K562 (cell line): ENCODE data around the gene PLA2G4A. TPM values are rescaled to one million over a fixed set of nuclear protein-coding genes. Genes with fewer than 3 reads are reported as not detected.

ENCODE experiments used
- ATAC-seq: fragments of 200-7000 bp; cut with Tn5 transposase; 3 replicates; pipeline ENCODE4 v1.9.1; 2020; ENCODE audit warnings: moderate library complexity
- BruUV-seq: library from RNA; stranded (reverse); fragments of 400-500 nt; replicated peaks from 2 replicates; lab custom pipeline; 2021; lab: Mats Ljungman, UMichigan
- CTCF ChIA-PET: fragments of 300-600 bp; formaldehyde crosslinking; extraction: SDS; loops from one replicate; lab custom pipeline; 2021; ENCODE audit warnings: low intra/inter-chr PET ratio; lab: Yijun Ruan, JAX
- POLR2A ChIA-PET: fragments of 300-600, 350-650 bp; sonication (Branson Sonifier 250); formaldehyde crosslinking; extraction: SDS; loops from one replicate; lab custom pipeline; 2021; ENCODE audit warnings: antibody characterized with exemption, inconsistent platforms; lab: Yijun Ruan, JAX
- DNase-seq, 4 experiments: peaks; one replicate each; pipeline versions ENCODE4 v3.0.0 to v3.0.0-alpha.2; 2011 to 2018; ENCODE audit warnings: low spot score in 3 of 4, mixed read lengths in 3 of 4; ENCODE audit errors: extremely low read depth in 1 of 4
- FAIRE-seq: peaks from 2 replicates; lab custom pipeline; 2011; peaks lifted over from hg19 to GRCh38; lab: Jason Lieb, UNC
- H2AFZ ChIP-seq: 2 replicates; pipeline ENCODE4 v1.6.0; 2011; ENCODE audit warnings: low read depth, low read length, control low read depth, inconsistent platforms
- H3K27ac ChIP-seq: fragments of 200-600 bp; 3 replicates; pipeline ENCODE4 v1.8.0; 2011; ENCODE audit warnings: low read depth, mild to moderate bottlenecking, control low read depth, inconsistent platforms, low read length, moderate library complexity, mixed read lengths; ENCODE audit errors: extremely low read depth
- H3K27me3 ChIP-seq, 2 experiments: fragments of 300-600 bp in 1 of 2; 2 replicates in 1 of 2; 3 replicates in 1 of 2; pipeline versions ENCODE4 v1.6.0 to v1.8.0; 2011; ENCODE audit warnings: inconsistent platforms in 2 of 2, low read length in 2 of 2, mild to moderate bottlenecking in 1 of 2, mixed read lengths in 1 of 2, moderate library complexity in 1 of 2; ENCODE audit not compliant: control insufficient read depth in 2 of 2, insufficient read depth in 2 of 2
- H3K36me3 ChIP-seq: fragments of 300-600 bp; 3 replicates; pipeline ENCODE4 v1.8.0; 2011; ENCODE audit warnings: mild to moderate bottlenecking, low read length, inconsistent platforms; ENCODE audit not compliant: control insufficient read depth, insufficient read depth
- H3K4me1 ChIP-seq, 2 experiments: fragments of 200-600 bp in 1 of 2; replicated peaks in 1 of 2; 2 replicates in 1 of 2; 3 replicates in 1 of 2; pipeline versions ENCODE4 v1.5.1 to v1.8.0; 2011; ENCODE audit warnings: inconsistent platforms in 2 of 2, low read length in 2 of 2, mild to moderate bottlenecking in 1 of 2, mixed read lengths in 1 of 2, moderate library complexity in 1 of 2; ENCODE audit not compliant: control insufficient read depth in 2 of 2, insufficient read depth in 2 of 2
- H3K4me2 ChIP-seq: 2 replicates; pipeline ENCODE4 v1.6.1; 2011; ENCODE audit warnings: low read length, control low read depth, inconsistent platforms, mixed read lengths; ENCODE audit not compliant: insufficient read depth
- H3K4me3 ChIP-seq: fragments of 200-600 bp; sonication (generic), shearing (Covaris generic); 2 replicates; pipeline ENCODE4 v1.5.1; 2016; ENCODE audit warnings: control low read depth, inconsistent platforms
- H3K79me2 ChIP-seq: fragments of 200-600 bp; 3 replicates; pipeline ENCODE4 v1.8.0; 2011; ENCODE audit warnings: low read length, inconsistent platforms; ENCODE audit not compliant: control insufficient read depth, insufficient read depth
- H3K9ac ChIP-seq, 2 experiments: 2 replicates each; pipeline versions ENCODE4 v1.6.0 to v1.6.1; 2011; ENCODE audit warnings: low read depth in 2 of 2, low read length in 2 of 2, control low read depth in 1 of 2, inconsistent platforms in 1 of 2, mild to moderate bottlenecking in 1 of 2, mixed read lengths in 1 of 2; ENCODE audit not compliant: insufficient read depth in 1 of 2
- H3K9me1 ChIP-seq: one replicate; pipeline ENCODE4 v1.6.0; 2011; ENCODE audit warnings: inconsistent platforms, mild to moderate bottlenecking, low read length, moderate library complexity; ENCODE audit not compliant: control insufficient read depth, insufficient read depth
- H3K9me3 ChIP-seq: replicated peaks from 2 replicates; pipeline ENCODE4 v1.5.1; 2011; ENCODE audit warnings: low read depth, low read length, inconsistent platforms; ENCODE audit not compliant: control insufficient read depth, insufficient read depth
- H4K20me1 ChIP-seq: replicated peaks from 2 replicates; pipeline ENCODE4 v1.6.1; 2011; ENCODE audit warnings: low read length, inconsistent platforms, mixed read lengths; ENCODE audit not compliant: control insufficient read depth, insufficient read depth
- BRCA1 ChIP-seq, 2 experiments: fragments of 450-650 bp in 1 of 2; sonication (generic) in 1 of 2; formaldehyde crosslinking in 1 of 2; IDR thresholded peaks; 2 replicates each; pipeline versions ENCODE4 v1.5.0 to v1.6.1; 2017 to 2020; ENCODE audit warnings: mild to moderate bottlenecking in 1 of 2, missing genetic modification reagents in 1 of 2
- ESRRA ChIP-seq: fragments of 450-650 bp; IDR thresholded peaks from 2 replicates; pipeline ENCODE4 v1.6.1; 2014; ENCODE audit warnings: low read depth, mild to moderate bottlenecking, moderate library complexity, borderline replicate concordance
- ETS2 ChIP-seq: IDR thresholded peaks from 2 replicates; pipeline ENCODE4 v1.6.1; 2016; ENCODE audit warnings: borderline replicate concordance, missing genetic modification characterization, mild to moderate bottlenecking, moderate library complexity, missing compliant biosample characterization; ENCODE audit not compliant: poor library complexity, severe bottlenecking
- HES1 ChIP-seq: fragments of 450-650 bp; IDR thresholded peaks from 2 replicates; pipeline ENCODE4 v1.6.1; 2016; ENCODE audit warnings: low read depth, mild to moderate bottlenecking, moderate library complexity
- POLR2G ChIP-seq: fragments of 200-400 bp; formaldehyde crosslinking; IDR thresholded peaks from 2 replicates; pipeline ENCODE4 v1.6.1; 2017; ENCODE audit warnings: low read depth, mild to moderate bottlenecking, antibody characterized with exemption, low read length, moderate library complexity
- ZNF232 ChIP-seq: sonication (generic); formaldehyde crosslinking; IDR thresholded peaks from 2 replicates; pipeline ENCODE4 v1.8.0; 2022; ENCODE audit warnings: mild to moderate bottlenecking, missing genetic modification reagents
- in situ Hi-C: fragments of 300-500 bp; cut with MboI; formaldehyde crosslinking; loops from 4 replicates; pipeline ENCODE4 v1.15.0; 2018; ENCODE audit warnings: inconsistent platforms, mixed read lengths
- intact Hi-C: fragments of 100-400 bp; cut with micrococcal nuclease; formaldehyde crosslinking; loops from 2 replicates; pipeline ENCODE4 v1.14.2; 2022
- polyA plus RNA-seq, 8 experiments: library from polyadenylated mRNA; depleted of rRNA in 4 of 8; stranded (reverse) in 5 of 8; unstranded in 3 of 8; fragments of >200 nt; fragmentation: Nextera tagmentation in 2 of 8; fragmentation: Illumina TruSeq in 1 of 8; extraction: Ambion mirVana in 2 of 8; extraction: Trizol in 1 of 8; gene quantifications; 2 replicates each; pipeline versions ENCODE4 v1.2.1 to v1.2.3, GENCODE V29; 2011 to 2014; ENCODE audit warnings: inconsistent platforms in 1 of 8, missing spikeins in 1 of 8
- total RNA-seq, 7 experiments: library from RNA; depleted of rRNA in 6 of 7; stranded (reverse); fragments of >200 nt in 6 of 7; fragmentation: Illumina TruSeq in 2 of 7; extraction: Trizol in 2 of 7; gene quantifications; 2 replicates each; pipeline versions ENCODE4 v1.2.1 to v1.2.3, GENCODE V29; 2011 to 2021; ENCODE audit warnings: low replicate concordance in 1 of 7
- TF ChIP-seq, protein P1 (sequence below): sonication (generic); formaldehyde crosslinking; IDR thresholded peaks from 2 replicates; pipeline ENCODE4 v1.8.1; 2023; ENCODE audit warnings: mild to moderate bottlenecking, missing genetic modification reagents

Gene PLA2G4A
- total and polyA plus RNA-seq, 9 of the 15 experiments (the other 6 are each of a cell fraction or from before 2014, with no cell fraction given) = 0.04 to 0.71 (median 0.22) TPM; not detected in 4

DNA sequence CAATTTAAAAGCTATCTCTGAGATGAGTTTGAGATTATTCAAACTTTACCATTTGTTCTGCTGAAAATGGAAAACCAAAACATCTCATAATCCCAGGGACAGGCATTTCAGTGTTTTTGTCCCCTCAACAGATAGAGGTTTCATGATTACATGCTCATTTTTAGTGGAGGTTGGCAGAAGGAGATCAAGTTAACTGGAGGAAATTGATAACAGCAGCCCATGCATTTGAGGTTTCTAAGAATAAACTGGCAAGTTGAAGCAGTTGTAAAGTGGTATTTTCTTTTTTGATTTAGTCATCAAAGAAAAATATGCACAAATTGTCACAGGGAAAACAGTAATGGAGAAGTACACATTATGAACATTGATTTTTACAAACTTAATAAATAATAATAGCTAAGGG lies 205.8 kb downstream of the PLA2G4A start:
- no peaks in the 10 kb centered on the region for H3K4me1 ChIP-seq
- no peaks in the 10 kb centered on the region for H3K9me3 ChIP-seq
- no peaks in the 10 kb centered on the region for H4K20me1 ChIP-seq
- BruUV-seq = no TSS peak
- H3K9me1 ChIP-seq = no peaks in the 10 kb centered on the region
- H3K27me3 ChIP-seq = no peaks in the 10 kb centered on the region
- ChIA-PET POLR2A (no interaction called here), CTCF (no interaction called here)
- in situ Hi-C loops (no loop called here), intact Hi-C loops (no loop called here)
- H2AFZ ChIP-seq = no peak overlapping the region
- ATAC-seq = no peak
- no peaks in the 10 kb centered on the region for H3K79me2 ChIP-seq
- FAIRE-seq = no peak
- no peak overlapping the region for H3K4me3 ChIP-seq
- no peak overlapping the region for H3K9ac ChIP-seq
- no peaks in the 10 kb centered on the region for H3K36me3 ChIP-seq
- no peak for DNase-seq
- no peak for TF ChIP-seq ETS2
- no peak for TF ChIP-seq POLR2G
- no peak for TF ChIP-seq HES1
- no peak for TF ChIP-seq BRCA1 (IDR thresholded peaks at IDR 0.05)
- TF ChIP-seq BRCA1 (CRISPR knock-in tag; IDR thresholded peaks at IDR 0.05) = no peak
- no peak for TF ChIP-seq ZNF232 (CRISPR knock-in tag)
- no peak for TF ChIP-seq ESRRA
- TF ChIP-seq, protein P1, sequence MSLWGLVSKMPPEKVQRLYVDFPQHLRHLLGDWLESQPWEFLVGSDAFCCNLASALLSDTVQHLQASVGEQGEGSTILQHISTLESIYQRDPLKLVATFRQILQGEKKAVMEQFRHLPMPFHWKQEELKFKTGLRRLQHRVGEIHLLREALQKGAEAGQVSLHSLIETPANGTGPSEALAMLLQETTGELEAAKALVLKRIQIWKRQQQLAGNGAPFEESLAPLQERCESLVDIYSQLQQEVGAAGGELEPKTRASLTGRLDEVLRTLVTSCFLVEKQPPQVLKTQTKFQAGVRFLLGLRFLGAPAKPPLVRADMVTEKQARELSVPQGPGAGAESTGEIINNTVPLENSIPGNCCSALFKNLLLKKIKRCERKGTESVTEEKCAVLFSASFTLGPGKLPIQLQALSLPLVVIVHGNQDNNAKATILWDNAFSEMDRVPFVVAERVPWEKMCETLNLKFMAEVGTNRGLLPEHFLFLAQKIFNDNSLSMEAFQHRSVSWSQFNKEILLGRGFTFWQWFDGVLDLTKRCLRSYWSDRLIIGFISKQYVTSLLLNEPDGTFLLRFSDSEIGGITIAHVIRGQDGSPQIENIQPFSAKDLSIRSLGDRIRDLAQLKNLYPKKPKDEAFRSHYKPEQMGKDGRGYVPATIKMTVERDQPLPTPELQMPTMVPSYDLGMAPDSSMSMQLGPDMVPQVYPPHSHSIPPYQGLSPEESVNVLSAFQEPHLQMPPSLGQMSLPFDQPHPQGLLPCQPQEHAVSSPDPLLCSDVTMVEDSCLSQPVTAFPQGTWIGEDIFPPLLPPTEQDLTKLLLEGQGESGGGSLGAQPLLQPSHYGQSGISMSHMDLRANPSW (CRISPR knock-in tag) = no peak
- no peak overlapping the region for H3K4me2 ChIP-seq
- no peak overlapping the region for H3K27ac ChIP-seq
